ENCODE results near the gene FAM236C. TPM values are rescaled to one million over a fixed set of nuclear protein-coding genes. Genes with fewer than 3 reads are reported as not detected.

Gene FAM236C
- total RNA-seq, 4 donors from 2014 or later = not detected

Other genes starting within 250 kb of the FAM236C start
- gene PHKA1, start 198.3 kb upstream of the FAM236C start, total RNA-seq = 10 to 100 TPM in 1 of 4 donors, 1 to 10 TPM in 3; 6.0 to 10.7 (median 8.0) TPM
- gene DMRTC1B, start 135.7 kb upstream of the FAM236C start, total RNA-seq = not detected
- gene FAM236B, start 130.0 kb upstream of the FAM236C start, total RNA-seq = not detected
- gene FAM236D, start 104.4 kb upstream of the FAM236C start, total RNA-seq = not detected
- not detected for gene FAM236A, start 25.6 kb downstream of the FAM236C start, total RNA-seq
- gene DMRTC1, start 31.2 kb downstream of the FAM236C start, total RNA-seq = not detected
- gene PABPC1L2B, start 90.3 kb downstream of the FAM236C start, total RNA-seq = not detected
- gene PABPC1L2A, start 166.9 kb downstream of the FAM236C start, total RNA-seq = under 1 TPM in 1 of 4 donors, not detected in 3; 0.17 TPM

All from esophagus muscularis mucosa (tissue), 4 donors.